Measurements from ENCODE around the gene NUDT22.

NUDT22 gene

DNA sequence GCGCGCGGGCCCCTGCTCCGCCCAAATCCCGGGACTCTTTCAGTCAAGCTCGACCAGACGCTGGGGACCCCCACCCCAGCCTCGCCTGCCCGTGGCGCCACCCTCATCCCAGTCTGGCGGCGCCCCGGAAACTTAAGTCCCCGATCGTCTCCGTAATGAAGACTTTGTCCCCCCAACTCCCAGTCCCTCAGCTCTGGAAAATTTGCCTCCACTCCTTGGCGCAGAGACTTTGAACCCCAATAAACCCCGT, 25.6 kb downstream of the NUDT22 start:
- H3K4me1 ChIP-seq (ENCODE audit: insufficient read depth, low read length, severe bottlenecking): peaks cover 38% of the 10 kb centered on the region
- H4K20me1 ChIP-seq (ENCODE audit: insufficient read depth, low read length): no peaks in the 10 kb centered on the region
- H3K4me2 ChIP-seq (ENCODE audit: low read length): peak overlapping the region; percentile 91
- peak overlapping the region; percentile 71 for H3K4me3 ChIP-seq (ENCODE audit: low read depth, low read length, poor library complexity, severe bottlenecking)
- no peaks in the 10 kb centered on the region for H3K27me3 ChIP-seq (ENCODE audit: insufficient read depth, low read length)
- 0 out of 2 replicates have a peak, but pooled peaks cover 3% of the 10 kb centered on the region for H3F3A ChIP-seq (ENCODE audit: insufficient read depth, low read length)
- no peaks in the 10 kb centered on the region for H3K9me3 ChIP-seq (ENCODE audit: low read length)
- H3K27ac ChIP-seq (ENCODE audit: low read depth, low read length, poor library complexity, severe bottlenecking): no peak overlapping the region
- H3K9me2 ChIP-seq (ENCODE audit: low read depth, low read length): no peaks in the 10 kb centered on the region
- H2AFZ ChIP-seq (ENCODE audit: low read length): no peak overlapping the region
- no peaks in the 10 kb centered on the region for H3K79me2 ChIP-seq (ENCODE audit: insufficient read depth, low read length)
- H3K36me3 ChIP-seq (ENCODE audit: insufficient read depth, low read length): 0 out of 2 replicates have a peak, but pooled peaks cover 7% of the 10 kb centered on the region
- H3K9ac ChIP-seq (ENCODE audit: low read length): peak overlapping the region; percentile 79
- TF ChIP-seq EZH2 (IDR thresholded peaks at IDR 0.05; ENCODE audit: borderline replicate concordance, low read length): no peak
- TF ChIP-seq, protein P1, sequence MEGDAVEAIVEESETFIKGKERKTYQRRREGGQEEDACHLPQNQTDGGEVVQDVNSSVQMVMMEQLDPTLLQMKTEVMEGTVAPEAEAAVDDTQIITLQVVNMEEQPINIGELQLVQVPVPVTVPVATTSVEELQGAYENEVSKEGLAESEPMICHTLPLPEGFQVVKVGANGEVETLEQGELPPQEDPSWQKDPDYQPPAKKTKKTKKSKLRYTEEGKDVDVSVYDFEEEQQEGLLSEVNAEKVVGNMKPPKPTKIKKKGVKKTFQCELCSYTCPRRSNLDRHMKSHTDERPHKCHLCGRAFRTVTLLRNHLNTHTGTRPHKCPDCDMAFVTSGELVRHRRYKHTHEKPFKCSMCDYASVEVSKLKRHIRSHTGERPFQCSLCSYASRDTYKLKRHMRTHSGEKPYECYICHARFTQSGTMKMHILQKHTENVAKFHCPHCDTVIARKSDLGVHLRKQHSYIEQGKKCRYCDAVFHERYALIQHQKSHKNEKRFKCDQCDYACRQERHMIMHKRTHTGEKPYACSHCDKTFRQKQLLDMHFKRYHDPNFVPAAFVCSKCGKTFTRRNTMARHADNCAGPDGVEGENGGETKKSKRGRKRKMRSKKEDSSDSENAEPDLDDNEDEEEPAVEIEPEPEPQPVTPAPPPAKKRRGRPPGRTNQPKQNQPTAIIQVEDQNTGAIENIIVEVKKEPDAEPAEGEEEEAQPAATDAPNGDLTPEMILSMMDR (IDR thresholded peaks at IDR 0.05; ENCODE audit: low read length): no peak

DNA sequence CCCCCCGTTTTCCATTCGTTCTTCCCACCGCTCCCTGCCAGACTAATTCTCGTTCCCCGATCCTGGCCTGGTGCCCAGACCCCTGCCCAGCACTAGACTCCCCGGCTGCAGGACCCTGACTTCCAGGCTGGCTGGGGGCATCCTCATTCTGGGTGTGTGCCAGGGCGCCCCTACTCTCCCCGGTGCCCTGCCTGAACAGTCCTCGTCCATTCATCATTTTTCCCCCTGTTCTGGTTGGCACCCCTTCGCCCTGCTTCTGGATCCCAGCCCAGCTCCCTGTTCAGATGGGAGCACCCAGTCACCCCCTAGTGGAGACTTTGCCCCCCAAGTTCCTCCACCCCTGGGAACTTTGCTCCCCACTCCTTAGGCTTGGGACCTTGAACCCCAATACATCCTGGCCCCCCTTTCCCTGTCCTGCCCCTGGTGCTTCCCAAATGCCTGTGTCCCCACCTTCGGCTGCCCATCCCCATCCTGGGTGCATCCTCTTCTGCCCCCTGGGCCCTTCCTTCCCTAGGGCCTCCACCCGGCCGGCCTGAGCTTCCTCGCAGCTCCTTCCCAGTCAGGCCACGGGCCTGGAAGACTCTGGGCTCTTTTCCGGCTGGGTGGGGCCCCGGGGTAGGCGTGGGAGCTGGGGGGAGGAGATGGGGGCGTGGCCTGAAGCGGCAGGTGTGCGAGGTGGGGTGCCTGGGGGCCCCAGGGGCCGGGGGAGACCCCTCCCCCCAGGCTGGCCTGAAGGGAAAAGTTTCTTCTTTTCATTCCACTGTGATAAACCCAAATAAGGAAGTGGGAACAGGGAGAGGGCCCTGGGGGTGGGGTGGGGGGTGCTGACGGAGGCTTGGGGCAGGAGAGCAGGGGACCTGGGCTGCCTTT, 26.2 kb downstream of the NUDT22 start:
- Histone ChIP-seq H3K4me3 (ENCODE audit: low read depth, low read length, poor library complexity, severe bottlenecking) (peak overlapping the region; percentile 71), H2AFZ (ENCODE audit: low read length) (no peak overlapping the region), H3K9me2 (ENCODE audit: low read depth, low read length) (no peaks in the 10 kb centered on the region), H3K27ac (ENCODE audit: low read depth, low read length, poor library complexity, severe bottlenecking) (no peak overlapping the region), H3K9me3 (ENCODE audit: low read length) (no peaks in the 10 kb centered on the region), H4K20me1 (ENCODE audit: insufficient read depth, low read length) (no peaks in the 10 kb centered on the region), H3K4me2 (ENCODE audit: low read length) (peak overlapping the region; percentile 91), H3K79me2 (ENCODE audit: insufficient read depth, low read length) (no peaks in the 10 kb centered on the region), H3F3A (ENCODE audit: insufficient read depth, low read length) (0 out of 2 replicates have a peak, but pooled peaks cover 3% of the 10 kb centered on the region), H3K36me3 (ENCODE audit: insufficient read depth, low read length) (0 out of 2 replicates have a peak, but pooled peaks cover 7% of the 10 kb centered on the region), H3K27me3 (ENCODE audit: insufficient read depth, low read length) (no peaks in the 10 kb centered on the region), H3K9ac (ENCODE audit: low read length) (peak overlapping the region; percentile 79), H3K4me1 (ENCODE audit: insufficient read depth, low read length, severe bottlenecking) (peaks cover 33% of the 10 kb centered on the region)
- TF ChIP-seq, protein P1 (IDR thresholded peaks at IDR 0.05; ENCODE audit: low read length): peak; percentile 50
- no peak for TF ChIP-seq EZH2 (IDR thresholded peaks at IDR 0.05; ENCODE audit: borderline replicate concordance, low read length)

DNA sequence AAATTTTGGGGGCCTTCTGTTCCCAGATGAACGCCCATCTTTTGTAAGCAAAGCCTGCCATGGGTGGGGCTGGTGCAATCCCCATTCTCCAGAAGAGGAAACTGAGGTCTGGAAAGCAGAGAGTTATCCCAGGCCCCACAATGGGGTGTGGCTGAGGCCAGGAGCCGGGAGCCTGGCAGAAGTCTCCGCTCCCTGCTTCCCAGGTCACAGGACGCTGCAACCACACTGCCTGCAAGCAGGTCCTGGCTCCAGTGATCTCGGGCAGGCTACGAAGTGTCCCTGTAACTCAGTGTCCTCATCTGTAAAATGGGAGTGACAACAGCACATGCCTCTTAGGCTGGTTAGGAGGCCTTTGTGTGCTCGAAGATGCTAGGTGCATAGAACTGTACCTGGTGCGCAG, 27.0 kb downstream of the NUDT22 start:
- H3F3A ChIP-seq (ENCODE audit: insufficient read depth, low read length): no peaks in the 10 kb centered on the region
- no peaks in the 10 kb centered on the region for H3K27me3 ChIP-seq (ENCODE audit: insufficient read depth, low read length)
- H3K9ac ChIP-seq (ENCODE audit: low read length): no peak overlapping the region
- H4K20me1 ChIP-seq (ENCODE audit: insufficient read depth, low read length): no peaks in the 10 kb centered on the region
- peak overlapping the region; percentile 91; the same call in 1 of the 2 replicates for H3K4me2 ChIP-seq (ENCODE audit: low read length)
- H3K27ac ChIP-seq (ENCODE audit: low read depth, low read length, poor library complexity, severe bottlenecking): no peak overlapping the region
- H2AFZ ChIP-seq (ENCODE audit: low read length): no peak overlapping the region
- H3K9me3 ChIP-seq (ENCODE audit: low read length): no peaks in the 10 kb centered on the region
- H3K9me2 ChIP-seq (ENCODE audit: low read depth, low read length): no peaks in the 10 kb centered on the region
- no peaks in the 10 kb centered on the region for H3K79me2 ChIP-seq (ENCODE audit: insufficient read depth, low read length)
- no peak for TF ChIP-seq EZH2 (IDR thresholded peaks at IDR 0.05; ENCODE audit: borderline replicate concordance, low read length)
- TF ChIP-seq, protein P1 (IDR thresholded peaks at IDR 0.05; ENCODE audit: low read length): no peak
- H3K4me3 ChIP-seq (ENCODE audit: low read depth, low read length, poor library complexity, severe bottlenecking): no peak overlapping the region
- peaks cover 7% of the 10 kb centered on the region; the same call in 1 of the 2 replicates for H3K36me3 ChIP-seq (ENCODE audit: insufficient read depth, low read length)
- peaks cover 25% of the 10 kb centered on the region for H3K4me1 ChIP-seq (ENCODE audit: insufficient read depth, low read length, severe bottlenecking)

Data from OCI-LY1 (cell line).